Activated naive CD4-positive, alpha-beta T cell treated with anti-CD3 and anti-CD28 coated beads, Interleukin-2, amount 50 U/mL, for 72 hours (primary cell): Measurements from ENCODE around the gene MAPK4. TPM values are rescaled to one million over a fixed set of nuclear protein-coding genes. Genes with fewer than 3 reads are reported as not detected.
"Not testable (repeated sequence)": the region's sequence is repeated elsewhere in the genome, so short reads cannot be mapped to it uniquely, and the experiment has no call there.

ENCODE experiments used
- ATAC-seq, 2 donors: fragments of 150-1000 bp; cut with Tn5 transposase; 2 replicates each; pipeline ENCODE4 v1.10.0; 2021; ENCODE audit warnings: mild to moderate bottlenecking in 2 of 2, moderate library complexity in 2 of 2
- DNase-seq, 2 donors: peaks; one replicate each; pipeline ENCODE4 v3.0.0; 2021 to 2022; ENCODE audit warnings: low spot score in 2 of 2
- H3K27ac Mint-ChIP-seq, 2 donors: one replicate each; pipeline ENCODE4 v1.8.0; 2022; ENCODE audit warnings: mild to moderate bottlenecking in 2 of 2, mixed read lengths in 2 of 2
- H3K36me3 Mint-ChIP-seq, 2 donors: one replicate each; pipeline ENCODE4 v1.8.0; 2022; ENCODE audit warnings: mixed read lengths in 2 of 2
- H3K9me3 Mint-ChIP-seq, 2 donors: one replicate each; pipeline ENCODE4 v1.8.0; 2022; ENCODE audit warnings: mixed read lengths in 2 of 2
- total RNA-seq, 2 donors: library from RNA; stranded (reverse); gene quantifications; one replicate each; pipeline ENCODE4 v1.2.3, GENCODE V29; 2022

The MAPK4 gene
- total RNA-seq, 2 donors from 2014 or later = not detected

DNA sequence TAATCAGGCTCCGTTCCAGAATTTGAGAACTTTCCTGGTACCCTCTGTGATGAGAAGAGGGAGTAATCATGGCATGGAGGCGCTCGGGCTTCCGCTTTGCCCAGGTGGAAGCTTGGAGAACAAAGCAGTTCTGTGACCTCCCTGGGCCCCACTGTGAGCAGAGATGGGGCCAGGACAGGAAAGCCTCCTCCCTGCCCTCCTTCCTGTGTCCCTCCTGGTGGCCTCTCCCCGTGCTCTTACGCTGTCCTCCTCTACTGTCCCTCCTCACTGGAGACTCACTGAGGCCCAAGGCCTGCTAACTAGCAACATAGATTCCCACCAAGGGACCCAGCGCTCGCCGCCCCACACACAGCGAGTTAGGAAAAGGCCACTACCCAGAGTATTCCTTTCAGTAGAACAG lies 119.8 kb downstream of the MAPK4 start:
- no peaks in the 10 kb centered on the region for H3K36me3 Mint-ChIP-seq
- H3K9me3 Mint-ChIP-seq = no peaks in the 10 kb centered on the region
- ATAC-seq = no peak
- H3K27ac Mint-ChIP-seq = no peak overlapping the region
- DNase-seq = no peak

DNA sequence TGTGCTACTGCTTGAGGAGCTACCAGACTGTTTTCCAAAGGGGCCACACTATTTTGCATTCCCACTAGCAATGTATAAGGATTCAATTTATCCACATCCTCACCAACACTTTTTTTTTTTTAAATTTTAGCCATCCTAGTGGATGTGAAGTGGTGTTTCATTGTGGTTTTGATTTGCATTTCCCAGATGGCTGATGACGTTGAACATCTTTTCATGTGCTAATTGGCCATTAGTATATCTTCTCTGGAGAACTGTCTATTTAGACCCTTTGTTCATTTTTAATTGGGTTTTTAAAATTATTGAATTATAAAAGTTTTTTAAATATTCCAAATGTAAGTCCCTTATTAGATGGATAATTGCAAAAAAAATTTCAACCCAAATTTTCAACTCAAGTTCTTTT lies 121.1 kb downstream of the MAPK4 start:
- ATAC-seq (no peak), DNase-seq (no peak)
- Mint-ChIP-seq H3K27ac (no peak overlapping the region), H3K36me3 (no peaks in the 10 kb centered on the region), H3K9me3 (no peaks in the 10 kb centered on the region)

DNA sequence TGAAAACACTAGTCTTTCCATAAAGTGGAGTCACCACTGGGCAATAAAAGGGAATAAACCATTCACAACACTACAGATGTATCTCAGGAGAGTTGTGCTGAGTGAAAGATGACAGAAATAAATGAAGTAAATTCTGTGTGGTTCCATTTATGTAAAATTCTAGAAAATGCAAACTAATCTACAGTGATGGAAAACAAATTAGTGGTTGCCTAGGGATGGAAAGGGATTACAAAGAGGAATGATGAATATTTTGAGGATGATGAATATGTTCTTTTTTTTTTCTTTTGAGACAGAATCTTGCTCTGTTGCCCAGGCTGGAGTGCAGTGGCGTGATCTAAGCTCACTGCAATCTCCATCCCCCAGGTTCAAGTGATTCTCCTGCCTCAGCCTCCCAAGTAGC lies 123.0 kb downstream of the MAPK4 start:
- Mint-ChIP-seq H3K36me3 (no peaks in the 10 kb centered on the region), H3K9me3 (no peaks in the 10 kb centered on the region), H3K27ac (no peak overlapping the region)
- no peak for DNase-seq
- no peak for ATAC-seq

GRCh38 chr18:50686409-50686808 lies 126.5 kb downstream of the MAPK4 start:
- DNase-seq (no peak), ATAC-seq (no peak)
- H3K27ac Mint-ChIP-seq = no peak overlapping the region
- no peaks in the 10 kb centered on the region for H3K36me3 Mint-ChIP-seq
- H3K9me3 Mint-ChIP-seq = no peaks in the 10 kb centered on the region

DNA sequence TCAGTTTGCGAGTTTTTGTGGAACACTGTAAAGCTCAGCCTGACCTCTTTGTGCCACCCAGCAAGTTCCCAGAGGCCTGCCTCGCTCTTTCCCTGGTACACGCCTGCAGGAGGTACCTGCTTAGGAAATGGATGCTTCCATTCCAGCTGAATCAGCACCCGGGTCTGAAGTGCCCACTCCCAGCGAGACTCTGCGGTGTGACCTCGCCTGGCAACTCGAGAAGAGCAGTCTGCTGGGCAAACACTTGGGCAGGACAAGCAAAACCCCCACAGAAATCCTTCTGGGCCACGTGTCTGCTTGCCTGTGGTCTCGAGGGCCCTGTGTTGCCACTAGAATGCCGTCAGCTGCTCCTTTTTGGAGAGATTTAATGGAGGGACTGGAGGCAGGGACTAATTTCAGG lies 127.6 kb downstream of the MAPK4 start:
- H3K36me3 Mint-ChIP-seq = no peaks in the 10 kb centered on the region
- no peaks in the 10 kb centered on the region for H3K9me3 Mint-ChIP-seq
- no peak overlapping the region for H3K27ac Mint-ChIP-seq
- no peak for DNase-seq
- no peak for ATAC-seq

GRCh38 chr18:50689578-50689977 lies 129.7 kb downstream of the MAPK4 start:
- Mint-ChIP-seq H3K27ac (no peak overlapping the region), H3K36me3 (no peaks in the 10 kb centered on the region), H3K9me3 (no peaks in the 10 kb centered on the region)
- ATAC-seq (no peak), DNase-seq (no peak)

DNA sequence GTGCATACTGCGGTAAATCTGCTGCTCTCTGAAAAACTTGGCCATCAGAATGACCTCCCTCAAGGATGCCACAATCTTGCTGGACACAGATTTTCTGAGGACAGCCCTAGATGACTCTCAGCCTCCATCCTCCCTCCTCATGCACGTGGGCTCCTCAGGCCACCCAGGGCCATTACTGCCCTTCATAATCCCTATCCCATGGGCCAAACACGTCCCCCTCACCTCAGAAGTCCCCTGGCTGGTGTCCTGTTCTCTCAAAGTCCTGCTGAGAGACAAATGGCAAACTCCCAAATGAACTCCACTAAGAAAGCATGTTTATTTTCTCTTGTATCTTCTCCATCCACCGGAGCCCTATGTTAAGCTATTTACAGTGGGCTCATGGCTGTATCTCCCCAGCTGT lies 134.3 kb downstream of the MAPK4 start:
- DNase-seq (no peak), ATAC-seq (no peak)
- Mint-ChIP-seq H3K9me3 (no peaks in the 10 kb centered on the region), H3K27ac (no peak overlapping the region), H3K36me3 (no peaks in the 10 kb centered on the region)

DNA sequence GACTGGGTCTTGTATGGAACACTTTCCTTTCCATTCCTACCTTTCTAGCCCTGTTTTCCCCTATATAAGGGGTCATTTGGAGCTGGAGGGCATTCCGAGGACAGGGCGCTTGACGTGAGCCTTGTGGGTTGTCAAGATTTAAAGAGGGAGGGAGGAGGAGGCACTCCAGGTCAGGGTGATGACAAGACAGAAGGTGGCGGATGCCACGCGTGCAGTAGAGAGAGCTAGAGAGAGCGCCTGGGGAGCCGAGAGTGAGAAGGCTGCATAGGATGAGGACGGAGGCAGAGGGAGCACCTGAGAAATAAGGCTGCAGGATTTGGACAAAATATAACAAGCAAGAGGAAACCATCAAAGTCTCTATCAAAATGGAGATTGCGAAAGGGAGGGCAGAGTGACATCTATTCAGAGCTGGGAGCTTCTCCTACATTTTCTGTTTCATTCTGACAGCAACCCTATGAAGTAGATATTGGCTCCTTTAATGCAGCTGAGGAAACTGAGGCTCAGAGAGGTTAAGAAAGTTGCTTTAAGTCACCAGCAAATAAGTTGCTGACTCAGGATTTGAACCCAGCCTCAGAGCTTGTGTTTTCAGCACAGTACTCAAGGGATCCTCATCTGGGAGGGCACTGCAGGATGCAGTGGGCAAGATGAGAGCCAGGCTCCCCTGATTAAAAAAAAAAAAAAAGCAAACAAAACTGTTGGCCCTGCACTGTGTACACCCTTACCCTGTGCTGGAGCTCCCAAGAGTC lies 135.7 kb downstream of the MAPK4 start:
- Mint-ChIP-seq H3K36me3 (no peaks in the 10 kb centered on the region), H3K9me3 (no peaks in the 10 kb centered on the region), H3K27ac (no peak overlapping the region)
- DNase-seq (no peak), ATAC-seq (no peak)

DNA sequence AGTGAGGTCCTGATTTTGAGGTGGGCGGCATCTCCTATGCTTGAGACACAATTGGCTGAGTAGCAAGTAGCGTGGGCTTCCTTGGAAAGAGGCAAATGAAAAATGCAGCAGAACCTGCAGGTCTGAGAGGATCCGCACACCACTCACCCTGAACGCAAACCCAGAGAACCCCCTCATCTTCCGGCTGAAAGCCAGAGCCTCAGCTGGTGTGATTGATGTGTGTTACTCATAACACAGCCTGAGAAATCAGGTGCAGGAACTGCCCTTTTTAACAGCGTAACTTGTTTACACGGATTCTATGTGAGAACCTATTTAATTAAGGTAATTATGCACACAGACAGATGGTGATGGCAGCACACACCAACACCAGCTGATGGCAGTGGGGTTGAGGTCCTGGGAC lies 136.5 kb downstream of the MAPK4 start:
- Mint-ChIP-seq H3K9me3 (no peaks in the 10 kb centered on the region), H3K27ac (no peak overlapping the region), H3K36me3 (no peaks in the 10 kb centered on the region)
- DNase-seq = no peak
- no peak for ATAC-seq

DNA sequence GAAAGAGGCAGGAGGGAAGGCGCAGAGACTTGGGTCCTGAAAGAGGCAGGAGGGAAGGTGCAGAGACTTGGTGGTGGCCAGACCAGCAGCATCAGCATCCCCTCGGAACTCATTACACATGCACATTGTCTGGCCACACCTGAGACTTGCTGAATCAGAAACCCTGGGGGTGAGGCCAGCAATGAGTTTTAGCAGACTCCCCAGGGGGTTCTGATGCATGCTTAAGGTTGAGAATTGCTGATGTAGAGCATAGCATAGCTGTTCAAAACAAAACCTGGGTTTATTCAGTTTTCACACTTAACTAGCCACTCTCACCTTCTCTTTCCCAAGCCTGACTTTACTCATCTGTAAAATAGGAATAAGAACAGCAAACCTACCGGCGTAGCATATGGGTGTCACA lies 137.0 kb downstream of the MAPK4 start:
- ATAC-seq (no peak), DNase-seq (no peak)
- no peak overlapping the region for H3K27ac Mint-ChIP-seq
- H3K36me3 Mint-ChIP-seq = no peaks in the 10 kb centered on the region
- no peaks in the 10 kb centered on the region for H3K9me3 Mint-ChIP-seq

GRCh38 chr18:50697509-50697908 lies 137.6 kb downstream of the MAPK4 start:
- H3K36me3 Mint-ChIP-seq = no peaks in the 10 kb centered on the region
- ATAC-seq (no peak), DNase-seq (no peak)
- H3K27ac Mint-ChIP-seq = no peak overlapping the region
- no peaks in the 10 kb centered on the region for H3K9me3 Mint-ChIP-seq

- ATAC-seq = no peak
- no peak for DNase-seq
- H3K27ac Mint-ChIP-seq = no peak overlapping the region
- H3K36me3 Mint-ChIP-seq = no peaks in the 10 kb centered on the region
- no peaks in the 10 kb centered on the region for H3K9me3 Mint-ChIP-seq
Observed at GRCh38 chr18:50700245-50701165, 140.6 kb downstream of the MAPK4 start.

- H3K9me3 Mint-ChIP-seq = no peaks in the 10 kb centered on the region
- no peak for ATAC-seq
- no peak for DNase-seq
- no peaks in the 10 kb centered on the region for H3K36me3 Mint-ChIP-seq
- H3K27ac Mint-ChIP-seq = no peak overlapping the region
Observed at GRCh38 chr18:50704357-50704940, 144.6 kb downstream of the MAPK4 start.

GRCh38 chr18:50706199-50706598 lies 146.3 kb downstream of the MAPK4 start:
- no peak for DNase-seq
- no peak for ATAC-seq
- H3K9me3 Mint-ChIP-seq = no peaks in the 10 kb centered on the region
- no peak overlapping the region for H3K27ac Mint-ChIP-seq
- no peaks in the 10 kb centered on the region for H3K36me3 Mint-ChIP-seq

DNA sequence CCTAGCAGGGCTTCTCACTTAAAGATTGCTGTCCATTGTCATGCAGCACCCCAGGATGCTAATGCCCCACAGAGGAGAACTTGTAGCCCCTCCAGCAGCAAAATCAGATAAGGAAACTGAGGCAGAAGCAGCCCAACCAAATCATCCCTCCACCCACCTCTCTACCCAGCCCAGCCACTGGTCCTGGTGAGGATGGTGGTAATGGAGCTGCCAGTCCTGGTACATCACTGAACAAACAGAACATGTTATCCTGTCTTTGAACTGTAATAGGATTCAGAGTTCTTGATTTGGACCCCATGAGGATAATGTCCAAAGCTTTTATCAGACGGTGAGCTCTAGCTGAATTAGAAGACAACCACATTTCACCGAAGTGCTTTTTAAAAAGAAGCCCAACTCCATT lies 146.8 kb downstream of the MAPK4 start:
- no peak for DNase-seq
- H3K9me3 Mint-ChIP-seq = no peaks in the 10 kb centered on the region
- ATAC-seq = no peak
- no peaks in the 10 kb centered on the region for H3K36me3 Mint-ChIP-seq
- H3K27ac Mint-ChIP-seq = no peak overlapping the region

DNA sequence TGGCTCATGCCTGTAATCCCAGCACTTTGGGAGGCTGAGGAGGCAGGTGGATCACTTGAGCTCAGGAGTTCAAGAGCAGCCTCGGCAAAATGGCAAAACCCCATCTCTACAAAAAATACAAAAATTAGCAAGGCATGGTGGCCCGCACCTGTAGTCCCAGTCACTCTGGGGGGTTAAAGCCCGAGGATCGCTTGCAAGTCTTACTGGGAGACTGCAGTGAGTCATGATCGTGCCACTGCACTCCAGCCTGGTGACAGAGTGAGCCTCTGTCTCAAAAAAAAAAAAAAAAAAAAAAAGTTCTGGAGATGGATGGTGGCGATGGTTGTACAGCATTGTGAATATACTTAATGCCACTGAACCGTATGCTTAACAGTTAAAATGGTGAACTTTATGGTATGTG lies 147.4 kb downstream of the MAPK4 start:
- ATAC-seq, H3K27ac Mint-ChIP-seq, DNase-seq, H3K9me3 Mint-ChIP-seq, H3K36me3 Mint-ChIP-seq: not testable (repeated sequence)

- no peak for ATAC-seq
- no peaks in the 10 kb centered on the region for H3K36me3 Mint-ChIP-seq
Observed at GRCh38 chr18:50707855-50708469, 148.1 kb downstream of the MAPK4 start.

More at GRCh38 chr18:50707855-50708469, 148.1 kb downstream of the MAPK4 start:
- no peak overlapping the region for H3K27ac Mint-ChIP-seq
- DNase-seq = no peak
- H3K9me3 Mint-ChIP-seq = no peaks in the 10 kb centered on the region
